GM21367 (cell line): ENCODE measurements around the gene IQCK.

Experiments
- ATAC-seq: cut with Tn5 transposase; IDR thresholded peaks from one replicate; pipeline ENCODE4 v1.9.1; 2021; ENCODE audit not compliant: unreplicated experiment

Gene IQCK

GRCh38 chr16:19907161-19907992, 189.3 kb downstream of the IQCK start:
- no peak for ATAC-seq
